ENCODE results near the gene JADE1.

JADE1 gene

GRCh38 chr4:128809477-128810330 is at the start of gene JADE1:
JADE1 (plus strand) TSS chr4:128809700; CDS start chr4:128831759, 22,059 bp downstream.
- FAIRE-seq: peak; percentile 96
- peak; percentile 68 for DNase-seq (ENCODE audit: extremely low spot score, insufficient read length, low read depth)

DNA sequence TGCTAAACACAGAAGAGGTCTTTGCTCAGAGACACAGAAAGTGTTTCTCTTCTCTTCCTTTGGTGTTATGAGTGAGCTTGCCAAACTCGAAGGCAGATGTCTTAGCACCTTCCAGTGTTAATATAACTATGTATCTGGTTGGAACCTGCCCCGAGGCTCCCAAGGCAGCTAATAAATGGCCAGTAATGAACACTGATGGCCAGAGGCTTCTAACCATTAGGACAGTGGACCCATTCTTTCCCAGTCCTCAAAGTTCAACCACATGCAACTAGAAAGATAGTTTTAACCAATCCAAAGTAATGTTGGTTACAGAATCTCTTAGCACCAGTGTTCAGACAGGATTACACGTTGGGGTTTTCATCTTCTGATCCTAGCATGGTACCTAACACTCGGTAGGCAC is 42.7 kb upstream of the JADE1 start:
- FAIRE-seq (no peak), DNase-seq (ENCODE audit: extremely low spot score, insufficient read length, low read depth) (no peak)

- DNase-seq (ENCODE audit: extremely low spot score, insufficient read length, low read depth): no peak
- FAIRE-seq: no peak
Measured at GRCh38 chr4:128768373-128768996, 41.0 kb upstream of the JADE1 start.

- FAIRE-seq (no peak), DNase-seq (ENCODE audit: extremely low spot score, insufficient read length, low read depth) (no peak)
Measured at GRCh38 chr4:128769011-128769410, 40.5 kb upstream of the JADE1 start.

GRCh38 chr4:128770807-128771206 is 38.7 kb upstream of the JADE1 start:
- no peak for FAIRE-seq

DNA sequence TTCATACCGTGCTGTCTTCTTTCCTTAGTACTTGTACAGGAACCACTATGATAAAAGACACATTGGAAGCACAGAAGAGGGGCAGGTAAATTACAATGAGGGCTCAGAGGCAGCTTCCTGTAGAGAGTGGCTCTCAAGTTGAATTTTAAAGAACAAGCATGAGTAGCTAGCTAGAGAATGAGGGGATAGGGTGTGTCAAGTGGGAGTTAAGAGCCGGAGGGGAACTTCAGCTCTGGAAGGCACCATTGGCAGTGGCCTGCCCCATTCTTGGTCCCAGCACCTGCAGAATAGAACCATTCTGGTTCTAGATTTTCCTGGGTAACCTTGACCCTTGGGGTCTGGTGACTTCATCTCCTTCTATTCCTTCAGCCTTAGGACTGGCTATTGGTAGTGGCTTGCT is 34.0 kb upstream of the JADE1 start:
- no peak for FAIRE-seq
- DNase-seq (ENCODE audit: extremely low spot score, insufficient read length, low read depth): no peak

More at GRCh38 chr4:128770807-128771206, 38.7 kb upstream of the JADE1 start:
- no peak for DNase-seq (ENCODE audit: extremely low spot score, insufficient read length, low read depth)

DNA sequence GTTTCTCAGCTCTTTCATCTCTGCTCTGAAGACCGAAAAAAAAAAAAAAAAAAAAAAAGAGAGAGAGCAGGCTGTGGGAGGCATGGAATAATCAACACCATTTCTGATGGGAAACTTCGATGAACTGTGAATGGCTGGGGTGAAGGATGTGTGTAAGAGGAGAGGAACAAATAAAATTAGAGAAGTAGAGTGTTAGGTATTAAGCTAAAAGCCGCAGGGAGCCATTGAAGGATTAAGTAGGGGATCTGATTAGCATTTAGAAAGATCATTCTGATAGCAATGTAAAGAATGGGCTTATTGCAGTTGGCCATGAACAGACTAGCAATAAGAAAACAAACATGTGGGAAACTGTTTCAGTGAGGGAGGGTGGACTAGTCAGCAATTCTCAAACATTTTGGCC is 33.6 kb upstream of the JADE1 start:
- DNase-seq (ENCODE audit: extremely low spot score, insufficient read length, low read depth) (no peak), FAIRE-seq (no peak)

GRCh38 chr4:128776794-128777216 is 32.7 kb upstream of the JADE1 start:
- FAIRE-seq (no peak), DNase-seq (ENCODE audit: extremely low spot score, insufficient read length, low read depth) (no peak)

DNA sequence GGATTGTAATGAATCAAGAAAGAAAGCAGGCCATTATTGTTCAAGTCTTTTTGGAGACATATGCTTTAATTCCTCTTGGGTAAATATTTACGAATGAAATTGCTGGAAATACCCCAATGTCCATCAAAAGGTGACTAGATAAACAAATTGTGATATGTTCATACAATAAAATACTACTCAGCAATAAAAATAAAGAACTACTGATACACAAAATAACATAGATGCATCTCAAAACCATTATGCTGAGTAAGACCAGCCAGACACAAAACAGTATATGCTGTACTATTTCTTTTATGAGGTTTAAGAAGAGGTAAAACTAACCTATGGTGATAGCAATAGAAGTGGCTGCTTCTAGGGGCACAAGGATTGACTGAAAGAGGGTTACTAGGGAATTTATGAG is 28.8 kb upstream of the JADE1 start:
- no peak for DNase-seq (ENCODE audit: extremely low spot score, insufficient read length, low read depth)
- no peak for FAIRE-seq

DNA sequence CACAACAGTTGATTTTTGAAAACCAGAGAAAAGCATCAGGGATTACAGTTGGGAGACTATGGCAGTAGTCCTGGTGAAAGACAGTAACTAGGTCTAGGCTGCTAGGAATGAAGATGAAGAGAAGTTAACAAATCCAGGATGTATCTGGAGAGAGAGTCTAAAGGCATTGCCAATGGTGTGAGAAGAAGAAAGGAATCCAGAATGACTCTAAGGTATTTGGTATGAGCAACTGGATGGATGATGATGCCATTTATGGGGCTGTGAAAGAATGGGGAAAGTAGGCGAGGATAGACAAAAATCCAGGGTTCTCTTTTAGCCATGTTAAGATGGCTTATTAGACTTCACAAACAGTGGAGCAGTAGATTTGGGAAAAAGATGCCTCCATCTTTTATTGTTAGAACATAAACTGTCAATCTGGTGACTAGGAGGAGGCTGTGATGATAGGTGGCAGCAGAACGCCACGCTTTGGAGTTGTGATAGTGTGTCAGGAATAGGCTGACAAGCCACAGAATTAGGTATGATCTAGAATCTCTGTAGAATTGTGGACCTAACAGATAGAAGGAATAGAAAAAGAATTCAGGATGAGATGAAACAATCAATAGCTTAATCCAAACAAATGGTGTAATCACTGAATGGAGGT is 27.3 kb upstream of the JADE1 start:
- DNase-seq (ENCODE audit: extremely low spot score, insufficient read length, low read depth) (no peak), FAIRE-seq (no peak)

GRCh38 chr4:128782875-128783614 is 26.5 kb upstream of the JADE1 start:
- FAIRE-seq: no peak

DNA sequence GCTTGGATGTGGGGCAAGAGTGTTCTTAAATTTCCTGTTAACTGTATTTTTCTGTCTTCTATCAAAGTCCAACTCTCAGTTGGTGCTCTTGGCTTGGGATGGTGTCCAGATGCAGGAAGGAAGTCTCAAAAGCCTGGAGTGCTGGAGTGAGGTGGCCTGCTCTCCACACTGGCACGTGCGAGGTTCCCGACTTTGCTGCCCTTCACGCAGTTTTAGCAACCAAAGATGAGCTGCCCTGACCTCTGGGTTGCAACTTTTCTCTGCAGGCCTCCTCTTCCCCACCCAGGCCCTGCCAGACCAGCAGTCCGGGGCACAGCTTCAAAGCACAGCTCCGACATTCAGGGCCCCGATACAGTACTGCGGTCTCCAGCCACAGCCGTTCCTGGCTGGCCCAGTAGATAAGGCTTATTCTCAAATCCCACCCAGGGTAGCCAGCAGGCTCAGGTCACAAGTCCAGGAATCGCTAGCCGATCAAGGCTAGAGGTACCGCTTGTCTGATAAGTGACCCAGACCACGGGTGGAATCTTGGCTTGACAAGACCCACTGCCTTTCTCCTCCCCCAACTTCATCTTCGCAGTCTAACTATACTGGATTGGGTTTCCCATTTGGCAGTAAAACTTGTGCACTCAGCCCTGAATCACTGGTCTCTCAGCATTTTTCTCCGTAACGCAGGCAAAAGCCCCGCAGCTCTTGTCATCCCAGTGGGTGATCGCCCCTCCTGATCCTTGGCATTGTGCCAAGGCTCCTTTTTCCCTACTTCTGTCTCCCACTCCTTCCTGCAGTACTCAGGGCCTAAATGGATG is 21.8 kb upstream of the JADE1 start:
- FAIRE-seq: no peak
- no peak for DNase-seq (ENCODE audit: extremely low spot score, insufficient read length, low read depth)

More at GRCh38 chr4:128782875-128783614, 26.5 kb upstream of the JADE1 start:
- DNase-seq (ENCODE audit: extremely low spot score, insufficient read length, low read depth): no peak

DNA sequence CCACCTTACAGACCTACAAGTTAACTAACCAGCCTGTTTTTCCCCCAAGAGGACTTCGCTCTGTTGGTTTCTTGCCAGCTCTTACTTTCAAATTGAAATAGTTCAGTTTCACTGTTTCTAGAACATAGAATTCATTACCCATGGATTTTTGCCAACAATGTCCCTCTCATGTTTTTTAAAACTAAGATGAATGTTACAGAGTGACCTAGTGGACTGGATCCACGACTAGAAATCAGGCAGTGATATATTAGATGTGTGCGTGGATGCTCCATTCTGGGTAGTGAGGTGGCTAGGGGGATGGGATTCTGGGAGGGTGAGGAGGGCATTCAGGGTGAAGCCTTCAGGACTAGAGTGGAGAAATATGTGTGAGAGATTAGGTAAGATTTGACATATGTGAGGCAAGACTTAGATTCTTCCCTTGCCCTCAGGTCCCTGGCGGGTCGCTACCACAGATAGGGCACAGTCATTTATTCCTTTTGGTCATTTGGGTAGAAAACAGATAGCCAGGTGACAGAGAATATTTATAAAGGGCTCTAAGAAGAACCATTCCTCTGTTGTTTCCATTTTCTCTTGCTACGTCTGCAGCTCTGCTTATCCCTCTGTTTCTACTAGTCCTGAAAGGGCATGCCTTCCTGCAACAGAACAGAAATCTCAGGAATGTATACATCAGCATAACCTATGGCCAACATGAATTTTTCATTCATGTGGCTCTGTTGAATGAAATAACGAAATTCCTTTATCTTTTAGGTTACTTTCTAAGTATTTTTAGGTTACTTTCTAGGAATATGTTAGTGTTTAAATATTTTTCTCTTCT is 15.4 kb upstream of the JADE1 start:
- no peak for DNase-seq (ENCODE audit: extremely low spot score, insufficient read length, low read depth)
- FAIRE-seq: peak; percentile 69

- FAIRE-seq (no peak), DNase-seq (ENCODE audit: extremely low spot score, insufficient read length, low read depth) (no peak)
Measured at GRCh38 chr4:128796934-128797333, 12.6 kb upstream of the JADE1 start.

GRCh38 chr4:128800284-128800683 is 9.2 kb upstream of the JADE1 start:
- DNase-seq (ENCODE audit: extremely low spot score, insufficient read length, low read depth) (no peak), FAIRE-seq (no peak)

- FAIRE-seq: no peak
Measured at GRCh38 chr4:128800701-128801284, 8.7 kb upstream of the JADE1 start.

GRCh38 chr4:128802680-128803628 is 6.5 kb upstream of the JADE1 start:
- DNase-seq (ENCODE audit: extremely low spot score, insufficient read length, low read depth): no peak
- FAIRE-seq: no peak

More at GRCh38 chr4:128800701-128801284, 8.7 kb upstream of the JADE1 start:
- DNase-seq (ENCODE audit: extremely low spot score, insufficient read length, low read depth): no peak
